Uterus (tissue), 4 donors: Measurements from ENCODE around the gene CNTN2. TPM values are rescaled to one million over a fixed set of nuclear protein-coding genes. Genes with fewer than 3 reads are reported as not detected.

Experiments
- DNase-seq, 2 donors: peaks; one replicate each; pipeline ENCODE4 v3.0.0-alpha.2; 2019 to 2020
- H3K27ac ChIP-seq, 2 donors: fragments of 200-600 bp; sonication (generic); 1 replicate in 1 of 2; 2 replicates in 1 of 2; pipeline ENCODE4 v1.5.1; 2016 to 2018
- H3K27me3 ChIP-seq, 2 donors: fragments of 200-600 bp; sonication (generic); one replicate each; pipeline ENCODE4 v1.5.1; 2018 to 2019; ENCODE audit warnings: control low read depth in 1 of 2
- H3K36me3 ChIP-seq, 2 donors: fragments of 200-600 bp; sonication (generic); one replicate each; pipeline ENCODE4 v1.5.1; 2019; ENCODE audit warnings: control low read depth in 1 of 2
- H3K4me1 ChIP-seq, 2 donors: fragments of 200-600 bp; sonication (generic); one replicate each; pipeline ENCODE4 v1.5.1; 2018 to 2019; ENCODE audit warnings: control low read depth in 1 of 2
- H3K4me3 ChIP-seq, 2 donors: fragments of 200-600 bp; sonication (generic); 1 replicate in 1 of 2; 2 replicates in 1 of 2; pipeline ENCODE4 v1.5.1; 2018 to 2019; ENCODE audit warnings: mild to moderate bottlenecking in 1 of 2
- H3K9me3 ChIP-seq, 2 donors: fragments of 200-600 bp; sonication (generic); one replicate each; pipeline ENCODE4 v1.5.1; 2019; ENCODE audit warnings: control low read depth in 1 of 2
- CTCF ChIP-seq, 4 experiments: fragments of 200-600 bp in 2 of 4; fragments of 450-650 bp in 2 of 4; sonication (generic) in 2 of 4; IDR thresholded peaks; one replicate each; pipeline ENCODE4 v1.5.1; 2016 to 2019; ENCODE audit warnings: antibody characterized with exemption in 4 of 4, mild to moderate bottlenecking in 2 of 4, moderate library complexity in 1 of 4
- POLR2A ChIP-seq, 2 donors: fragments of 450-650 bp; IDR thresholded peaks; one replicate each; pipeline ENCODE4 v1.6.1; 2016; ENCODE audit warnings: antibody characterized with exemption in 2 of 2, mild to moderate bottlenecking in 1 of 2, moderate library complexity in 1 of 2
- intact Hi-C: fragments of 100-400 bp; cut with DNase I; formaldehyde crosslinking; loops from one replicate; pipeline ENCODE4 v1.15.1; 2023; ENCODE audit warnings: low total_unique reads
- total RNA-seq, 4 donors: library from RNA; depleted of rRNA in 3 of 4; stranded (reverse); fragments of >200 nt in 3 of 4; gene quantifications; one replicate each; pipeline versions ENCODE4 v1.1.0 to v1.2.4, GENCODE V29; 2014 to 2023
- donor health status: DM: yes; HTN: yes; CAD: no.

CNTN2 gene
- total RNA-seq, 4 donors from 2014 or later: 3.0 TPM; not detected in 3

GRCh38 chr1:205069371-205070125, 26.5 kb downstream of the CNTN2 start:
- peak in 1 of 2 donors; percentile 7 for DNase-seq
- no peak for TF ChIP-seq CTCF (IDR thresholded peaks at IDR 0.05)
- TF ChIP-seq POLR2A (IDR thresholded peaks at IDR 0.05): no peak
- no peaks in the 10 kb centered on the region for H3K27me3 ChIP-seq

GRCh38 chr1:205071028-205071409, 28.0 kb downstream of the CNTN2 start:
- intact Hi-C loops: no loop called here
- no peak for DNase-seq

More at GRCh38 chr1:205069371-205070125, 26.5 kb downstream of the CNTN2 start:
- no peak overlapping the region for H3K27ac ChIP-seq
- intact Hi-C loops: no loop called here
- H3K4me1 ChIP-seq: no peaks in the 10 kb centered on the region
- no peaks in the 10 kb centered on the region for H3K36me3 ChIP-seq
- H3K9me3 ChIP-seq: no peaks in the 10 kb centered on the region
- no peak overlapping the region for H3K4me3 ChIP-seq

GRCh38 chr1:205071801-205072200, 28.8 kb downstream of the CNTN2 start:
- intact Hi-C loops: no loop called here
- H3K27ac ChIP-seq: no peak overlapping the region

More at GRCh38 chr1:205071028-205071409, 28.0 kb downstream of the CNTN2 start:
- TF ChIP-seq POLR2A (IDR thresholded peaks at IDR 0.05) (no peak), CTCF (IDR thresholded peaks at IDR 0.05) (no peak)
- H3K27ac ChIP-seq: no peak overlapping the region
- no peaks in the 10 kb centered on the region for H3K9me3 ChIP-seq
- H3K4me1 ChIP-seq: no peaks in the 10 kb centered on the region
- no peaks in the 10 kb centered on the region for H3K36me3 ChIP-seq
- H3K4me3 ChIP-seq: no peak overlapping the region
- H3K27me3 ChIP-seq: no peaks in the 10 kb centered on the region

GRCh38 chr1:205072286-205072685, 29.3 kb downstream of the CNTN2 start:
- Histone ChIP-seq H3K36me3 (no peaks in the 10 kb centered on the region), H3K4me1 (no peaks in the 10 kb centered on the region), H3K27me3 (no peaks in the 10 kb centered on the region), H3K9me3 (no peaks in the 10 kb centered on the region), H3K27ac (no peak overlapping the region), H3K4me3 (no peak overlapping the region)
- no peak for DNase-seq
- intact Hi-C loops: no loop called here
- TF ChIP-seq POLR2A (IDR thresholded peaks at IDR 0.05): no peak
- no peak for TF ChIP-seq CTCF (IDR thresholded peaks at IDR 0.05)

More at GRCh38 chr1:205071801-205072200, 28.8 kb downstream of the CNTN2 start:
- Histone ChIP-seq H3K36me3 (no peaks in the 10 kb centered on the region), H3K4me3 (no peak overlapping the region), H3K27me3 (no peaks in the 10 kb centered on the region), H3K4me1 (no peaks in the 10 kb centered on the region), H3K9me3 (no peaks in the 10 kb centered on the region)
- DNase-seq: no peak
- TF ChIP-seq POLR2A (IDR thresholded peaks at IDR 0.05) (no peak), CTCF (IDR thresholded peaks at IDR 0.05) (no peak)

GRCh38 chr1:205072881-205073280, 29.9 kb downstream of the CNTN2 start:
- Histone ChIP-seq H3K4me1 (no peaks in the 10 kb centered on the region), H3K4me3 (no peak overlapping the region), H3K27me3 (no peaks in the 10 kb centered on the region), H3K27ac (no peak overlapping the region), H3K9me3 (no peaks in the 10 kb centered on the region), H3K36me3 (no peaks in the 10 kb centered on the region)
- intact Hi-C loops: no loop called here
- TF ChIP-seq POLR2A (IDR thresholded peaks at IDR 0.05): no peak
- TF ChIP-seq CTCF (IDR thresholded peaks at IDR 0.05): no peak
- no peak for DNase-seq
